Activated CD4-positive, alpha-beta memory T cell treated with anti-CD3 and anti-CD28 coated beads, Interleukin-2, amount 10 ng/mL, durations not matched to agents 7 days and 5 days (primary cell): ENCODE results near the gene CELF3. TPM values are rescaled to one million over a fixed set of nuclear protein-coding genes. Genes with fewer than 3 reads are reported as not detected.

Source experiments
- CTCF ChIA-PET: fragments of 350-600 bp; sonication (Branson Sonifier 250); formaldehyde crosslinking; loops from one replicate; lab custom pipeline; 2021; ENCODE audit warnings: antibody characterized with exemption, inconsistent platforms; lab: Charles Lee
- POLR2A ChIA-PET: fragments of 350-600 bp; sonication (Branson Sonifier 250); formaldehyde crosslinking; loops from one replicate; lab custom pipeline; 2021; ENCODE audit warnings: antibody characterized with exemption; lab: Charles Lee
- DNase-seq: peaks from one replicate; pipeline ENCODE4 v3.0.0-alpha.2; 2020
- H3K27ac Mint-ChIP-seq: one replicate; pipeline ENCODE4 v1.8.0; 2021; ENCODE audit warnings: mild to moderate bottlenecking, mixed read lengths
- H3K27me3 Mint-ChIP-seq: one replicate; pipeline ENCODE4 v1.8.0; 2021; ENCODE audit warnings: mixed read lengths
- H3K36me3 Mint-ChIP-seq: one replicate; pipeline ENCODE4 v1.8.0; 2021; ENCODE audit warnings: low read depth, mixed read lengths
- H3K4me1 Mint-ChIP-seq: one replicate; pipeline ENCODE4 v1.8.0; 2021; ENCODE audit warnings: mixed read lengths
- H3K4me3 Mint-ChIP-seq: one replicate; pipeline ENCODE4 v1.8.0; 2021; ENCODE audit warnings: mild to moderate bottlenecking, mixed read lengths
- H3K9me3 Mint-ChIP-seq: one replicate; pipeline ENCODE4 v1.8.0; 2021; ENCODE audit warnings: mixed read lengths
- total RNA-seq, 2 experiments: library from RNA; stranded (reverse); gene quantifications; one replicate each; pipeline ENCODE4 v1.2.3, GENCODE V29; 2021

CELF3 gene
- total RNA-seq, 2 experiments from 2014 or later: not detected

DNA sequence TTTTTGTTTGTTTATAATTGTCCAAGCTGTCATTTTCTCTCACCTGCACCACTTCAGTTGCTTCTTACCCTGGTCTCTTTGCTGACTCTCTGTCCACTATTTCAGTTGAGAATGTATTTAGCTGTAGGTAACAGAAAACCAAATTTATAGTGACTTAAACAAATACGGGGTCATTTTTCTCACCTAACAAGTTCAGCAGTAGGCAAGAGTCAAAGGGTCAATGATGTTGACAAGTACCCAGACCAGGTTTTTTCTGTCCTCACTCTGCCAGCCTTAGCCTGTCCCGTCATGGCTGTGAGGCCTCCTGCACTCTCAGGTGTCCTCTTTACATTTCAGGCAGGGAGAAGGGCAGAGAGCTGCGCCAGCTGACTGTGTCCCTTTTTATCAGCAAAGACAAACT, 16.5 kb upstream of the CELF3 start:
- CTCF ChIA-PET: interaction anchor here (2.3 to 2.9 kb wide), 3 partner anchors 12 to 289 kb away, joined by 8 to 11 read pairs (median 10); no protein-coding TSS in a partner anchor
- Mint-ChIP-seq H3K36me3 (peaks cover 6% of the 10 kb centered on the region), H3K27ac (no peak overlapping the region), H3K4me1 (no peaks in the 10 kb centered on the region), H3K4me3 (no peak overlapping the region), H3K27me3 (peaks cover 19% of the 10 kb centered on the region), H3K9me3 (peaks cover 11% of the 10 kb centered on the region)
- POLR2A ChIA-PET: interaction anchor here (1.3 kb wide), 1 partner anchor 30 kb away, joined by 3 read pairs; the partner anchor contains the start of gene MRPL9
- DNase-seq: no peak

DNA sequence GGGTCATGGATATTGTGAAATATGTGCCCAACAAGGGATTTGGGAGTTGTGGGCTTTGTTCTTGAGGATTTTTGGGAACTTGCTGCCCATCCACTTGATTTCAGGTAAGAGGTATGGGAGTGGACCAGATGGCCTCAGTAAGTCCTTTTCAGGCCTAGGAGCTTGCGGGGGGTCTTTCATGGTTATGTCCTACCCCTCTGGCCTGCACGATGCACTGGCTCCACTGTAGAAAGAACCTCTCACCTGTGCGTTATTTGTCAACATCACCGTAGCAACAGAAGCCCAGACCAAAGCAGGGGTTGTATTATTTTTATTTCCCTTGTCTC, 13.3 kb upstream of the CELF3 start:
- Mint-ChIP-seq H3K36me3 (no peaks in the 10 kb centered on the region), H3K9me3 (no peaks in the 10 kb centered on the region), H3K4me1 (no peaks in the 10 kb centered on the region), H3K27me3 (peaks cover 37% of the 10 kb centered on the region), H3K4me3 (no peak overlapping the region), H3K27ac (no peak overlapping the region)
- CTCF ChIA-PET: no interaction called here
- POLR2A ChIA-PET: interaction anchor here (1.0 kb wide), 1 partner anchor 14 kb away, joined by 3 read pairs; no protein-coding TSS in a partner anchor
- DNase-seq: no peak

DNA sequence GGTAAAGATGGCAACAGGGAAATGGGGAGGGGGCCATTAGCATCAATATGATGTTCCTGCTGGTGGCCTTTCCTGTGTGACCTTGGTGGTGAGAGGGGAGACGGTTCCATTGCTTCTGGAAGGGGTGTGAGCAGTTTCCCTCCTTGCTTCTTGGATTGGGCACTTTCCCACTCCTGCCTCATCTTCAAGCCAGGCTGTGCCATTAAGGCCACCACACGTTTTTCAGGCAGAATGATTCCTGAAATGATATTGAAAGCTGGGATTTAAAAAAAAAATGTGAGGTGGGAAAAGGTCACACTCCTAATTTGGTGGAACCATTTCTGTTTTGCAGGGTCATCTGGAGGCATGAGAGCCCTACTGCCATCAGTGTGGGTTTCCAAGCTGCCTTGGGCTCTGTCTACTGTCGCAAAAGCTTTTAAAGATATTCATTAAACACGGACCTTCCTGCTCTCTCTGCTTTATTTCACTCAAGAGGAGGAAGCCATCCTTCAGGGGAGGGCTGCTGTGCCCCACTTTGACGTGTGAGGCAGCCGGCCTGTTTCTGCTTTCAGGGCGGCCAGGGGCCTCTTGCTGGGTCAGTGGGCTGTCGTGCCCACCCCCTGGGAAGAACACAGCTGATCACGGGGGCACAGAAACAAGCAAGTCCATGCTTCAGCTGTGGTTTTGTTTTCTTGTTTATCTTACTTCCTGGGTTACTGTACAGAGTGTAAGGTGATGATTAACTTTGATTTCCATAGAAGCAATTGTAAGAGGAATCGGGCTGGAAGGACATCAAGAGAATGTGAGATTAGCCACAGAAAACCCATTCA, 12.8 kb upstream of the CELF3 start:
- Mint-ChIP-seq H3K4me1 (no peaks in the 10 kb centered on the region), H3K27me3 (peaks cover 39% of the 10 kb centered on the region), H3K4me3 (no peak overlapping the region), H3K9me3 (no peaks in the 10 kb centered on the region), H3K27ac (no peak overlapping the region), H3K36me3 (no peaks in the 10 kb centered on the region)
- POLR2A ChIA-PET: interaction anchor here (1.0 kb wide), 1 partner anchor 14 kb away, joined by 3 read pairs; no protein-coding TSS in a partner anchor
- CTCF ChIA-PET: no interaction called here
- no peak for DNase-seq

DNA sequence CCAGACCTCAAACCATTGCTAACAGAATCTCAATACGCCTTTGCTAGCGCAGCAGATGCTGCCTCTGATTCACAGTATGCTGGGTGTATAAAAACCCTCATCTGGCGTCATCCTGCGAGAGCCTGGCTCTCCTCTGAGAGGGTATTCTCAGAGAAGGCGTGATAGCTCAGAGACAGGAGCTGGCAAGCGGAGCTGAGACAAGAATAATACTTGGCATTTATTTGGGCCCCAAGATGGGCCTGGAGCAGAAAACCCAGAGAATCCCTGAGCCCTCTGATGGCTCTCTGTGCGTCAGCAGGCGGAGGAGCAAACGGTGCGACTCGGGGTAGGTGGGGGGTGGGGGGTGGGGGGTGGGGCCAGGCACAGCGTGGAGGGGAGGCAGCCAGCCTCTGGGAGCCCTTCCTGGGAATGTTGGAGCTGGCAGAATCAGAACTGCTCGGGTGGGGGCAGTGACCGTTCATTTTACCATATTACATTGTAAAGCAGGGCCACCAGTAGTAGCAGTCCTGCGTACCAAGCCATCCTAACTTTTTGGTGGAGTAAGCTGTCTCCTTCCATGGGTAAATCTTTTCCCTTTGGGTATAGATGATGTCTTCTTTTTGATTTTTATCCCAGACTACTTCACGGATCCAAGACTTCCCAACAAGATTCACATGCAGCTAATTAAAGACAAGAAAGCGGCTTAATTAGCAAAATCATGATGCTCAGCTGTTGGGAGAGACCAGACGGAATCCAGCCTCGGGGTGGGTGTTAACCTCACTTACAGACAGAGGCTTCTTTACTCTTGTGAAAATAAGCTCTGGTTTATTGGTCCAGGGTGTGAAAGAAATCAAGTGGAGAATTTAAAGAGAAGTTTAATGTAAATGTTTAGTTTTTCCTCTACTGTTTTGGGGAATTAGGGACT, 11.8 kb upstream of the CELF3 start:
- Mint-ChIP-seq H3K9me3 (no peaks in the 10 kb centered on the region), H3K4me1 (no peaks in the 10 kb centered on the region), H3K27me3 (peaks cover 43% of the 10 kb centered on the region), H3K36me3 (no peaks in the 10 kb centered on the region), H3K4me3 (no peak overlapping the region), H3K27ac (no peak overlapping the region)
- POLR2A ChIA-PET: no interaction called here
- DNase-seq: no peak
- CTCF ChIA-PET: interaction anchor here (0.9 kb wide), 1 partner anchor 131 kb away, joined by 3 read pairs; no protein-coding TSS in a partner anchor

DNA sequence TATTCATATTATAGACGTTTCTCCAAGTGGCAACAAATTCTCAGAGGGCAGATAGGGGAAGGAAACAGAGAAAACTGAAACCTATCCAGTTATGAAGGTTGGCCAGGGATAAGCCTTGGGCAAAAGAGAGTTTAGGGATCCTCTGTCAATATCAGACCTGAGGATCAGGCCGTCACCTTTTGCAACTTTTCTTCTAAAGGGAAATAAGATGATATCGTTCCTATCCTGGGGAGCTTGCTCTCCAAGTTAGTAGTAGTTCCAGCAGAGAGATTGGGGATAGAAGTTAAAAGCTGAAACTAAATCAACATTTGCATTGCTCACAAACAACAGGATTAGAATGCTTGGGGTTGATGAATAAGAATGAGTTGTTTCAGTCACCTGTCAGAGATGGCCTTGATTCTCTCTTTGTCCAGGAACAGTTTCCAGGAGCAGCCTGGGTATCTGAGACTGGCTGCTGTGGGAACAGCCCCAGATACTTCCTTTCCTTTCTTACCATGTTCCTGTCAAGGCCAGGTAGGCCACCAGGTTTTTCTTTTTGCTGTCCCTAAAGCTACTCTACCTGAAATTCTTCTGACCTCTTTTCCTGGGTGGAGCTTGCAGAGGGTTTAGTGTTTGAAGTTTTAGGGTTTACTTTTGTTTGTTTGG, 7.2 kb upstream of the CELF3 start:
- CTCF ChIA-PET: interaction anchor here (2.5 kb wide), 1 partner anchor 11 kb away, joined by 10 read pairs; no protein-coding TSS in a partner anchor
- Mint-ChIP-seq H3K36me3 (no peaks in the 10 kb centered on the region), H3K4me3 (no peak overlapping the region), H3K27me3 (peaks cover 62% of the 10 kb centered on the region), H3K4me1 (peaks cover 18% of the 10 kb centered on the region), H3K27ac (no peak overlapping the region), H3K9me3 (no peaks in the 10 kb centered on the region)
- no peak for DNase-seq
- POLR2A ChIA-PET: no interaction called here

DNA sequence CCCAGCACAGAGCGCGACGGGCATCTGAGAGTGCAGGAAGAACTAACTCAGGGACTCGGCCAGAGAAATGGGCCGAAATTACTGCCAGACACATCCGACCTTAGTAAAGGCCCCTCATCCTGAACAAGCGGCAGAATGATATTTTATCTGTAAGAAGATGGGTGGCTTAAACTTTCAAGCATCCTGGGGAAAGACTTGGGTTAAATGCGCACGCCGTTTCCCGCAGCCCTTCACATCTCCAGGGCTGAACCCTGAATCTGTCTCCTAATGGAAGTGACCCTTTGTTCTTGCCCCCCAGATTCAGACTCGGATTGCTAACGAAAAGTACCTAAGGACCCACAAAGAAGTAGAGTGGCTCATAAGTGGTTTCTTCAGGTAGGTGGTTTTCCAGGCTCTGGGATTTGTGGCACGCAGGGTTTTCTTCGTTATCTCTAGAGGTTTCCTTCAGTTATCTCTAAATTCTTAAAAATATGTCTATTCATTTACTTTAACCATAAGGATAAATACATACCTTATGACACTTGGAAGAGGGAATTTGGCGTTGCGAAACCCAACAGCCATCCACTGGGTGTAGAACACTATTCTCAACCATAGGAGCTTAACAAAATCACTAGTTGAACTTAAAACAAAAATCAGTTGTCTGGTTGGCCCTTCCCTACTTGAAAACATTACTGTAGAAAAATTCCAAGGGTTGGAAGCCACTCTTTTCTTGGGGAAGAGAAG, 5.3 kb upstream of the CELF3 start:
- Mint-ChIP-seq H3K27ac (no peak overlapping the region), H3K4me3 (peak overlapping the region; percentile 52), H3K4me1 (peaks cover 20% of the 10 kb centered on the region), H3K9me3 (no peaks in the 10 kb centered on the region), H3K27me3 (peaks cover 67% of the 10 kb centered on the region), H3K36me3 (no peaks in the 10 kb centered on the region)
- ChIA-PET CTCF (interaction anchor here (2.5 kb wide), 1 partner anchor 13 kb away, joined by 10 read pairs; no protein-coding TSS in a partner anchor), POLR2A (no interaction called here)
- DNase-seq: no peak

DNA sequence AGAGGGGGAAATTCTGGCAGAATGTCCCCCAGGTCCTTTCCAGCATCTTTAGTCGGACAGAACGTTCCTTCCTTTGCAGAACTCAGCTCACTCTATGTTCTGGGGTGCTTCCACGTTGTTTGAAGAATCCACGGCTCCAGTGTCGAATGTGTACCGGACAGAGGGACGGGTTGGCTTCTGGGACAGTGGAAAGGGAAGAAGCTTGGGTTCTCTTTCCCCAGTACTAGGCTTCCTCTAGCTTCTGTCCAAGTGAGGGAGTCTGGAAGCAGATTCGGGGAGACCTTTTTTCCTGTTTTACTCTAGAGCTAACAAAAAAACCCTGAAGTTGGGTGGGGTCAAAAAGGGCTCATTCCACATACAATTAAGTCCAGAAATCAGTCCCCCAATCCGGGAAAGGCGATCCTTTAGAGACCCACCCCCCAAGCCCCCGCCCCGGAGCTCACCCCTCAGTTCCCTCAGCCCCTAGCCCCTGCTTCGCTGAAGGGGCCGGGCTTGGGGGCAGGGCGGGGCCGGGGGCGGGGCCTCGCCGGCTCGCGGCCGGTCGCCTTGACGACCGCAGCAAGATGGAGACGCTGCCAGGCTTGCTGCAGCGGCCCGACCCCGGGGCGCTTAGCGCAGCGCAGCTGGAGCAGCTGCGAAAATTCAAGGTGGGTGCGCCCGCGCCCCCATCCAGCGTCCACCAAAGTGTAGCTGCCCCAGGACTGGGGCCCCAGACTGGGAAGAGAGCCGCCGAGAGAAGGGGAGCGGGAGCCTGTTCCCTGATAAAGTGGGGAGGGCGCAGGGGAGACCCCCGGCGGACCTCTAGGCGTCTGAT, 4.6 kb upstream of the CELF3 start, which contains the start of gene RIIAD1:
Gene RIIAD1 (plus strand): TSS at position 549 of the 814 bp plus-strand sequence. CDS start 15 bp downstream, at position 564.
- no peaks in the 10 kb centered on the region for H3K9me3 Mint-ChIP-seq
- ChIA-PET POLR2A (interaction anchor here (1.0 kb wide), 1 partner anchor 42 kb away, joined by 3 read pairs; the partner anchor contains the start of gene MRPL9), CTCF (interaction anchor here (0.6 to 1.4 kb wide), 5 partner anchors 13 to 280 kb away, joined by 3 to 4 read pairs (median 3); no protein-coding TSS in a partner anchor)
- DNase-seq: peak; percentile 56
- H3K4me3 Mint-ChIP-seq: peak within 1 kb of the TSS; percentile 52
- H3K4me1 Mint-ChIP-seq: peaks cover 22% of the 10 kb centered on the region
- no peaks in the 10 kb centered on the region for H3K36me3 Mint-ChIP-seq
- H3K27me3 Mint-ChIP-seq: peaks cover 71% of the 10 kb centered on the region
- H3K27ac Mint-ChIP-seq: no peak within 1 kb of the TSS

DNA sequence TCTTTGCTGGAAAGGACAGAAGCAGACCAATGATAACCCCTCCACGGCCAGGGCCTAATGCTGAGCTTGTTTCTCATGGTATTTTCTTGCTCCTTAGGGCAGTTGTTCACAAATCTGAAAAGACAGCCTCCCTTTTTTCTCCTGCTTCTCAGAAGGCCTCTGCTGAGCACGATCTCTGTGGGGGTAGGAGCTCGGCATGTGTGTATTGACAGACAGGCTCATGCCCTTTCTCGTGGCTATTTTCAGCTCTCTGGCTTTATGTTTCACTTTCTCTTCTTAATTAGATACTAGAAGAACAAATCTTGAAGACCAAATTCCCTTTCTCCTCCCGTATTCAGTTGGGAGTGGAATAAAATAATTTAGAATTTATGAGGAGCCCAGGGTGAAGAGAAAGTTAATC, 4.0 kb upstream of the CELF3 start:
- peak overlapping the region; percentile 51 for H3K4me3 Mint-ChIP-seq
- peaks cover 22% of the 10 kb centered on the region for H3K4me1 Mint-ChIP-seq
- no peak for DNase-seq
- H3K27ac Mint-ChIP-seq: no peak overlapping the region
- no peaks in the 10 kb centered on the region for H3K9me3 Mint-ChIP-seq
- peaks cover 71% of the 10 kb centered on the region for H3K27me3 Mint-ChIP-seq
- no peaks in the 10 kb centered on the region for H3K36me3 Mint-ChIP-seq
- POLR2A ChIA-PET: interaction anchor here (1.0 kb wide), 1 partner anchor 43 kb away, joined by 3 read pairs; the partner anchor contains the start of gene MRPL9
- CTCF ChIA-PET: interaction anchor here (0.6 to 1.4 kb wide), 5 partner anchors 14 to 281 kb away, joined by 3 to 4 read pairs (median 3); no protein-coding TSS in a partner anchor

DNA sequence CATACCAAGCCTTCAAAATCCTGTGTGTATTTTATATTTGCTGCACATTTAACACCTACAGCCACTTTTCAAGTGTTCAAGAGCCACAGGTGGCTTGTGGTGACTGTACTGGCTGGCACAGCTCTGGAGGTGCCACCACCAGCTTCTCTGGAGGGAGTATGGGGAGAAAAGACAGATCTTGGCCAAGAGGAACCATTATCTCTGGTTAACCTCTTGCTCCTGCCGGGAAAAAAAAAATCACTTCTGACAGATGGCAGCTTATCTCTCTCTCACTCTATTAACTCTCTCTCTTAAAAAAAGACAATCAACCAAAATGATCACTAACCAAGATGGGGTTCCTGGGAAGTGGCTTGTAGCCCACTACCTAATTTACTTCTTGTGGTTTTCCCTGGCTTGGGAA, 3.5 kb upstream of the CELF3 start:
- DNase-seq: no peak
- Mint-ChIP-seq H3K4me3 (no peak overlapping the region), H3K27ac (no peak overlapping the region), H3K9me3 (no peaks in the 10 kb centered on the region), H3K4me1 (peaks cover 22% of the 10 kb centered on the region), H3K27me3 (peaks cover 72% of the 10 kb centered on the region), H3K36me3 (no peaks in the 10 kb centered on the region)
- ChIA-PET CTCF (interaction anchor here (0.9 to 1.4 kb wide), 2 partner anchors 116 to 126 kb away, joined by 3 to 4 read pairs; no protein-coding TSS in a partner anchor), POLR2A (no interaction called here)

DNA sequence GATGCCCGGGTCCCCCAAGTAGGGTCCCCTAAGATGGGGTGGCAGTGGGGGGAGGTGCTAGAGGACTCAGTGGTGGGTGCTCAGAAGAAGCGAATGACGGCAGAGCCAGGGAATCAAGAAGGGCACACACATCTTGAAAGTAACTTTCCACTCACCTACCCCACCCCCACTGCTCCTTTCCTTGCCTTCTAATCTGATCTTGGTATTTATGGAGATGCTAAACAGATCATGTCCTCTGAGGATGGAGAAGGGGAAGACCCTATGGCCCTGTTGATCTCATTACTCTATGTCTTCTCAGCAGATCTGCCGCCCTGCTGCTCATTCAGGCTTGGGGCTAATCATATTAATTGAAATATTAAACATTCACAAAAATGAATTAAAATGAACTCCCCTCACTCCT, 2.1 kb upstream of the CELF3 start:
- CTCF ChIA-PET: no interaction called here
- Mint-ChIP-seq H3K27ac (no peak overlapping the region), H3K9me3 (no peaks in the 10 kb centered on the region), H3K27me3 (peaks cover 71% of the 10 kb centered on the region), H3K4me3 (no peak overlapping the region), H3K4me1 (peaks cover 22% of the 10 kb centered on the region), H3K36me3 (no peaks in the 10 kb centered on the region)
- DNase-seq: no peak
- POLR2A ChIA-PET: no interaction called here

DNA sequence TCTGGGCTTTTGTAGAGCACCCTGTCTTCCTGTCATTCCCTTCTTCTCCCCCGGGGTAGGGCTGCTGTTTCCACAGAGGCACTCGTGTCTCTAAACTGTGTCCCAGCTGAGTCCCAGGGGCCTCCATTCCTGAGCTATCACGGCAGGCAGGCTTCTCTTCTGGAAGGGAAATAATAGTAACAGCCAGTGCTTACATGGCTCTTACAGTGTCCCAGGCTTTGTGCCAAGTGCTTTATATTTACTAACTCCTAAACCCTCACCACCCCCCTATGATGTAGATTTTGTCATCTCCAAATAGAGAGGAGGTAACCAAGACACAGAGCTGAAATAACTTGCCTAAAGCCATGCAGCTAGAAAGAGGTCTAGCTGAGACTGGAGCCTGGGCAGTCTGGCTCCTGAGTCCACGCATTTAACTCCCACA, 1.4 kb upstream of the CELF3 start:
- no peak for DNase-seq
- Mint-ChIP-seq H3K36me3 (no peaks in the 10 kb centered on the region), H3K27me3 (peaks cover 72% of the 10 kb centered on the region), H3K4me1 (peaks cover 22% of the 10 kb centered on the region), H3K9me3 (no peaks in the 10 kb centered on the region), H3K4me3 (no peak overlapping the region), H3K27ac (no peak overlapping the region)
- POLR2A ChIA-PET: interaction anchor here (1.4 kb wide), 1 partner anchor 45 kb away, joined by 4 read pairs; no protein-coding TSS in a partner anchor
- CTCF ChIA-PET: interaction anchor here (1.8 kb wide), 1 partner anchor 17 kb away, joined by 9 read pairs; no protein-coding TSS in a partner anchor
